ENCODE results near the gene ZGPAT. TPM values are rescaled to one million over a fixed set of nuclear protein-coding genes. Genes with fewer than 3 reads are reported as not detected.

The ZGPAT gene
- total and polyA plus RNA-seq, 2 of the 13 experiments (the other 11 are each of a cell fraction or from before 2014, with no cell fraction given) = 23.0 to 41.9 TPM

- TF ChIP-seq ZNF629 (CRISPR knock-in tag; conservative IDR thresholded peaks at IDR 0.05) = 0 out of 2 replicates have a peak, but pooled peaks have one; percentile 5
- TF ChIP-seq NFYC (CRISPR knock-in tag; IDR thresholded peaks at IDR 0.05) = no peak
- 0 out of 2 replicates have a peak, but pooled peaks have one; percentile 15 for TF ChIP-seq ZNF251 (CRISPR knock-in tag; IDR thresholded peaks at IDR 0.05)
- no peak for TF ChIP-seq CEBPB (IDR thresholded peaks at IDR 0.05; ENCODE audit: borderline replicate concordance, low read depth, low read length)
- no peak for TF ChIP-seq ZNF136 (CRISPR knock-in tag; IDR thresholded peaks at IDR 0.05; ENCODE audit: low read depth)
- TF ChIP-seq CREM (IDR thresholded peaks at IDR 0.05) = no peak
- TF ChIP-seq CREM (CRISPR knock-in tag; IDR thresholded peaks at IDR 0.05) = 0 out of 2 replicates have a peak, but pooled peaks have one; percentile 8
- TF ChIP-seq ZNF501 (CRISPR knock-in tag; IDR thresholded peaks at IDR 0.05) = 0 out of 2 replicates have a peak, but pooled peaks have one; percentile 34
- no peak for TF ChIP-seq ZNF777 (CRISPR knock-in tag; IDR thresholded peaks at IDR 0.05)
- TF ChIP-seq MED8 (CRISPR knock-in tag; IDR thresholded peaks at IDR 0.05; ENCODE audit: insufficient replicate concordance) = no peak
- TF ChIP-seq RBM39 (IDR thresholded peaks at IDR 0.05; ENCODE audit: low read depth, low read length, poor library complexity, severe bottlenecking) = no peak
- no peak for TF ChIP-seq CENPT (CRISPR knock-in tag; IDR thresholded peaks at IDR 0.05; ENCODE audit: low read depth)
- TF ChIP-seq ZNF224 (CRISPR knock-in tag; IDR thresholded peaks at IDR 0.05) = no peak
- TF ChIP-seq MAFG (CRISPR knock-in tag; IDR thresholded peaks at IDR 0.05) = no peak
- no peak for TF ChIP-seq PHF5A (CRISPR knock-in tag; IDR thresholded peaks at IDR 0.05; ENCODE audit: low read depth, unreplicated experiment)
- no peak for TF ChIP-seq HDAC2 (CRISPR knock-in tag; IDR thresholded peaks at IDR 0.05)
- no peak; the same call in 1 of the 2 replicates for TF ChIP-seq DNMT1 (CRISPR knock-in tag; IDR thresholded peaks at IDR 0.05)
- TF ChIP-seq ZNF614 (CRISPR knock-in tag; IDR thresholded peaks at IDR 0.05; ENCODE audit: borderline replicate concordance) = no peak
- TF ChIP-seq BRCA1 (CRISPR knock-in tag; IDR thresholded peaks at IDR 0.05) = no peak
- no peak; the same call in 1 of the 2 replicates for TF ChIP-seq POGK (CRISPR knock-in tag; conservative IDR thresholded peaks at IDR 0.05)
- no peak for TF ChIP-seq JARID2 (CRISPR knock-in tag; IDR thresholded peaks at IDR 0.05; ENCODE audit: insufficient replicate concordance)
- no peak for TF ChIP-seq SYNCRIP (IDR thresholded peaks at IDR 0.05; ENCODE audit: insufficient read depth, low read depth, low read length)
- no peak; the same call in 1 of the 2 replicates for TF ChIP-seq ZNF776 (CRISPR knock-in tag; IDR thresholded peaks at IDR 0.05)
- TF ChIP-seq ELF1 (CRISPR knock-in tag; IDR thresholded peaks at IDR 0.05) = 0 out of 2 replicates have a peak, but pooled peaks have one; percentile 14
- no peak for TF ChIP-seq ZFP36 (IDR thresholded peaks at IDR 0.05; ENCODE audit: borderline replicate concordance, low read depth, low read length, partially characterized antibody)
- no peak for TF ChIP-seq ZNF562 (CRISPR knock-in tag; IDR thresholded peaks at IDR 0.05; ENCODE audit: borderline replicate concordance)
- TF ChIP-seq SOX13 (IDR thresholded peaks at IDR 0.05) = no peak
- TF ChIP-seq SOX13 (CRISPR knock-in tag; conservative IDR thresholded peaks at IDR 0.05 in 1 of 2, IDR thresholded peaks at IDR 0.05 in 1 of 2) = no peak
- no peak for TF ChIP-seq LCORL (IDR thresholded peaks at IDR 0.05)
- TF ChIP-seq LCORL (CRISPR knock-in tag; IDR thresholded peaks at IDR 0.05) = no peak; the same call in 1 of the 2 replicates
- no peak for TF ChIP-seq ZNF709 (CRISPR knock-in tag; IDR thresholded peaks at IDR 0.05)
- no peak for TF ChIP-seq ZNF441 (CRISPR knock-in tag; IDR thresholded peaks at IDR 0.05; ENCODE audit: borderline replicate concordance)
Observed at GRCh38 chr20:63708301-63709148, 686 bp downstream of the ZGPAT start (continued).
